GM13977 (cell line): ENCODE data around the gene NPM3.

Experiments
- DNase-seq: peaks from one replicate; pipeline ENCODE4 v3.0.0; 2012; ENCODE audit warnings: low spot score
- CTCF ChIP-seq: IDR thresholded peaks from 2 replicates; pipeline ENCODE4 v1.5.1; 2012; ENCODE audit warnings: mild to moderate bottlenecking, control low read depth; ENCODE audit not compliant: insufficient read depth; ENCODE audit errors: extremely low read depth, missing control alignments
- in situ Hi-C: fragments of 300-500 bp; cut with MboI; formaldehyde crosslinking; loops from one replicate; pipeline ENCODE4 v1.12.0; 2022; ENCODE audit warnings: low sequenced_read_pairs, low pct_unique_long_range_greater_than_20kb, mixed read lengths, inconsistent platforms; ENCODE audit not compliant: unreplicated experiment

NPM3 gene

GRCh38 chr10:101766753-101767599, 16.3 kb downstream of the NPM3 start:
- TF ChIP-seq CTCF = no peak
- no peak for DNase-seq
- in situ Hi-C loops = no loop called here

GRCh38 chr10:101766306-101766705, 16.9 kb downstream of the NPM3 start:
- DNase-seq = no peak
- TF ChIP-seq CTCF = no peak
- in situ Hi-C loops = no loop called here

DNA sequence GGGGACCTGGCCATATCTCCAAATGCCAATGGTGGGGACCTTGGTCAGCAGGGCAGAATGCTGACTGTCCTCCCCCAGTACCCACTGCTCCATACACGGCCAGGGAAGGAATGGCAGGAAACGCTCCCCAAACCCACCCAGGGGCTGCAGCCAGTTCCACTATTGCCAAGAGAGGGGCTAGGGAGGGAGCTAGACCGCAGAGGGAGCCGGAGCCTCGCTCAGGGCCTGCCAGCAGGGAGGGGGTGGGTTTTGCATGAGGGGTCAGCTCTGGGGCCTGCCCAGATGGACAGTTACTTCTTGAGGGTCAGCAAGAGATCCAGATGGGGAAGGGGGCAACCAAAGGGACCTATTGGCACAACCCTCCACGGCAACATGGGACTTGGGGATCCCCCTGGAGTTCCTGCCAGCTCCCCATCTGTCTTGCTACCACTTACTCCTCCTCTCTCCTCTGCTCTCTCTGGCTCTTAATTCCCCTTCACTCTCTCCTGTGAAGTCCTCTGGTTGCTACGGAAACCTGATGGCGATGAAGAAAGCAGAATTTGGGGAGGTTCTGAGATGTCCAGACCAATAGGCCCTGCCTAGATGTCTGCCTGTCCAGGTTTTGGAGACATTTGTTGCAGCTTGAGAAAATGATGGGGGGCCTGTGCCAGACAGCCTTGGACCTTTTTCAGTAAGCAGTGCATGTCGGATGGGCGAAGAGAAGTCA, 20.0 kb downstream of the NPM3 start:
- no peak for DNase-seq
- in situ Hi-C loops = no loop called here
- no peak for TF ChIP-seq CTCF

DNA sequence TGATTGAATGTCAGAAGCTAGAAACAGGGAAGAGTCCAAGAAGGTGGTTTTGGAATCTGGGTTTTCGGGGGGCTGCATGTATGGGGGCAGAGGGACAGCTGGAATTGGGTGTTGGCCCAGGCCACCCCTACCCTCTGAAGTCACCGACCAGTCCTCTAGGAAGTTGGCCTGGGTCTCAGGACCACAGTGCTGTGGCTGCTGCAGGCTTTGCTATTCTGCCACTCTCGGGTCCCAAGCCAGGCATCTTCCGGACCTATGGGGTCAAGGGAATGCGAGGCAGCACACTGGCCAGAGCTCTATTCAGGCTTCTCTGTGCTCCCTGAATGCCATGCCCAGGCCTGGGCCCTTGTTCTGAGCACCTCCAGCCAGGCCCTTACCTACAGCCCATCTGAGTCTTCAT, 20.5 kb downstream of the NPM3 start:
- no peak for DNase-seq
- in situ Hi-C loops = no loop called here
- no peak for TF ChIP-seq CTCF

- no peak for DNase-seq
- in situ Hi-C loops = no loop called here
- no peak for TF ChIP-seq CTCF
Observed at GRCh38 chr10:101761226-101761625, 22.0 kb downstream of the NPM3 start.

DNA sequence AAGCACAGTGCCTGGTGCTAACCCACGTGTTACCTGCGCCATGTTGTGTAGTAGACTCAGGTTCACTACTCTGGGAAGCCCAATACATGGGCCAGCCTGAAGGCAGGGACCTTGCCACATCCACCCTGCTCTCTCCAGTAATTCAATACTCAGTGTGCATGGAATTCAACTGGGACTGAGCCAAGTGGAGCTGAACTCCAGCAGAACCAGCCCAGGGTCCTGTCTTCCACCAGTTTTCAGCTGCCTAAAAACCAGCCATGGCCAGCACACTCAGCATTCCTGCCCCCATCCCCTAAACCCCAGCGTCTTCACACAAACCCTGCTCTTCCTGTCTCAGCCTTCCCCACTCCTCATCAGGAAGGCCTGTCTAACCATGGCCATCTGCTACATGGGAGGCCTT, 22.7 kb downstream of the NPM3 start:
- in situ Hi-C loops = no loop called here
- no peak for DNase-seq

More for the DNA sequence above, 22.7 kb downstream of the NPM3 start:
- no peak for TF ChIP-seq CTCF
